HG02798 (cell line): Measurements from ENCODE around the gene PCYOX1L.
A peak's percentile ranks its signal among the peaks of the same experiment; 100 is the strongest.
"Not testable (repeated sequence)": the region's sequence is repeated elsewhere in the genome, so short reads cannot be mapped to it uniquely, and the experiment has no call there.

Source experiments
- ATAC-seq: cut with Tn5 transposase; IDR thresholded peaks from one replicate; pipeline ENCODE4 v1.9.1; 2021; ENCODE audit warnings: mild to moderate bottlenecking; ENCODE audit not compliant: unreplicated experiment, poor library complexity

PCYOX1L gene

GRCh38 chr5:149381261-149381985 lies 23.6 kb downstream of the PCYOX1L start:
- no peak for ATAC-seq

GRCh38 chr5:149381986-149382338 lies 24.1 kb downstream of the PCYOX1L start:
- peak; percentile 84 for ATAC-seq

- ATAC-seq: no peak
Measured at GRCh38 chr5:149382517-149383220, 24.8 kb downstream of the PCYOX1L start.

DNA sequence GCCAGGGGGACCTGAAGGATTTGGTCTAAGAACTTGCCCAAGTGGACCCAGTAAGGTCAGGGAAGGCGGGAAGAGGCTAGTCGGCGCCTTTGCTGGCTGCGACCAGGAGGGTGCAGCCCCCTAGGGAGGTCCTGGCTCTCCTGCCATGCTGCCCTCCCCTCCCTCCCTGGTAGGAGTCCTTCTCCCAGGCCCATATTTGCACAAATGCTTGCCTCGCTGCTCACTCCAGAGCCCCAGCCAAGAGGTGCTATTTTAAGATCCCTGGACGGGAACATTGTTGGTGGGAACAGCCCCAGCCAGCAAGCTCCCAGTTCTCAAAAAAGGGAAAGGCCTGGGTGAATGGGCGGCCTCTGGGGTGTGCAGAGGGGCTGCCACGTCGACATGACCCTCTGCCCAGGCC lies 25.6 kb downstream of the PCYOX1L start:
- ATAC-seq: no peak

- no peak for ATAC-seq
Measured at GRCh38 chr5:149386166-149386565, 28.3 kb downstream of the PCYOX1L start.

GRCh38 chr5:149387081-149387631 lies 29.3 kb downstream of the PCYOX1L start:
- no peak for ATAC-seq

GRCh38 chr5:149387982-149388381 lies 30.1 kb downstream of the PCYOX1L start:
- no peak for ATAC-seq

- no peak for ATAC-seq
Measured at GRCh38 chr5:149388498-149389190, 30.8 kb downstream of the PCYOX1L start.

GRCh38 chr5:149389552-149390495 lies 32.0 kb downstream of the PCYOX1L start:
- ATAC-seq: no peak

DNA sequence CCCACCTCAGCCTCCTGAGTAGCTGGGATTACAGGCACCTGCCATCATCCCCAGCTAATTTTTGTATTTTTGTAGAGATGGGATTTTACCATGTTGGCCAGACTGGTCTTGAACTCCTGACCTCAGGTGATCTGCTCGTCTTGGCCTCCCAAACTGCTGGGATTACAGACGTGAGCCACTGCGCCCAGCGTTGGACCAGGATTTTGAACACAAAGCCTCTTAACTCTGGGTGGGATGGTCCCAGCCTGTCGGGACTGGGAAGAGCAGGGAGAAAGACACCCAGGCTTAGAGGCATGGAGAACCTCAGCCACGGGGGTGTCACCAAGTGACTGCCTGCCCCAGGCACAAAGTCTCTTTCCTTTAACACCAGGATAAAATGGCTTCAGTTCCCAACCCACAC lies 33.2 kb downstream of the PCYOX1L start:
- ATAC-seq: not testable (repeated sequence)

DNA sequence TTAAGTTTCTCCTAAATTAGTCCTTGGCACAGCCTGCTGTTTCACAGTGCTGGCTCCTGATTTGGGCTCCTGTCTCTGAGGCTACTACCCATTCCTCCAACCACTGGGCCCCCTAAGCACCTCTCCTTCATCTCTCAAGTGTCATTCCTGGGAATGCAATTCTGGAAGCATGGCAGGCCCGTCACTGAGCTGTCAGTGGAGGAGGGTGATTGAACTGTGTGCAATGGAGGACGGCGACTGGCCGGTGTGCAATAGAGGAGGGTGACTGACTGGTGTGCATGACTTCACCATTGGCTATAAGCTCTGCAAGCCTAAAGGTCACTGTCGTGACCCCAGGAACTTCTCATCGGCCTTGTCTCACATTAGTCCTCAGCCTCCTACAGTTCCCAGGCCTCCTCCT lies 33.7 kb downstream of the PCYOX1L start:
- ATAC-seq: no peak

GRCh38 chr5:149392718-149393117 lies 34.9 kb downstream of the PCYOX1L start:
- no peak for ATAC-seq

DNA sequence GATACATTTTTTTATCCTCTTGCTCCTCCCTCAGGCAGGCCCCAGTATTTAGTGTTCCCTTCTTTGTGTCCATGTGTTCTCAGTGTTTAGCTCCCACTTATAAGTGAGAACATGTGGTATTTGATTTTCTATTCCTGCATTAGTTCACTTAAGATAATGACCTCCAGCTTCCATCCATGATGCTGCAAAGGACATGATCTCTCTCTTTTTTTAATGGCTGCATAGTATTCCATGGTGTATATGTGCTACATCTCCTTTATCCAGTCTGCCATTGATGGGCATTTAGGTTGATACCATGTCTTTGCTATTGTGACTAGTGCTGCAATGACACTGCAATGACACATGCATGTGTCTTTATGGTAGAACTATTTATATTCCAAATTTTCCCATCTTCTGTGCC lies 37.1 kb downstream of the PCYOX1L start:
- not testable (repeated sequence) for ATAC-seq

GRCh38 chr5:149397530-149397929 lies 39.7 kb downstream of the PCYOX1L start:
- no peak for ATAC-seq

GRCh38 chr5:149398747-149399266 lies 41.0 kb downstream of the PCYOX1L start:
- not testable (repeated sequence) for ATAC-seq

DNA sequence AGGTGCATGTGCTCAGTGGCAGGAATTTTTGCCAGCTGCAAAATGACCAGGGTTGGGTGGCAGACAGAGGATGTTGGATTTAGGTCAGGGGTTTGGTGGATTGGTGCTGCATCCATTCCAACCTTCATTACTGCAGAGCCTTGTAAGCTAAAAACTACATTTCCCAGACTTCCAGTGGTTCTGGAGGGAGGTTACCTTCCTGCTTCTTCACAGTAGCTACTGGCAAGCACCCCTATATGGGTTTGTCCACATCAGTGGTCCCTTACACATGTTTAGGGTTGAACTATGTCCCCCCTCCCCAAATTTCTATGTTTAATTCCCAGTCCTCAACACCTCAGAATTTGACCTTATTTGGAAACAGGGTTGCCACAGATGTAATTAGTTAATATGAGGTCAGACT lies 41.9 kb downstream of the PCYOX1L start:
- no peak for ATAC-seq

- ATAC-seq: no peak
Measured at GRCh38 chr5:149400304-149400703, 42.5 kb downstream of the PCYOX1L start.

DNA sequence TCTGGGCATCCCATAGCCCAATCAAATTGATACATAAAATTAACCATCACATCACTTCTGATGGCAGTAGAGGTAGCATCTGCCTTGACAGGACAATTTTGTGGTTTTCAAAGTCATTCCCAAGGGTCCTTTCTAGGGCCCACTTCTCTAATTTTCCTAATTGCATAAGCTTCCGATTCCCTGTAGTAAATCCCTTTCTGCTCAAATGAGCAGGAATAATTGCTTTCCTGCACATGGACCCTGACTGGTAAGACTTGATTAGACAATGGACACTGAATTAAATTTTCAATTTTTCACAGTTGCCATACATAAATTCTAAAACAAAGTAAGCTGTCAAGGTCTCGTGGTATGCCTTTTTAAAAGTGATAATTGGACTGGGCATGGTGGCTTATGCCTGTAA lies 43.2 kb downstream of the PCYOX1L start:
- no peak for ATAC-seq

DNA sequence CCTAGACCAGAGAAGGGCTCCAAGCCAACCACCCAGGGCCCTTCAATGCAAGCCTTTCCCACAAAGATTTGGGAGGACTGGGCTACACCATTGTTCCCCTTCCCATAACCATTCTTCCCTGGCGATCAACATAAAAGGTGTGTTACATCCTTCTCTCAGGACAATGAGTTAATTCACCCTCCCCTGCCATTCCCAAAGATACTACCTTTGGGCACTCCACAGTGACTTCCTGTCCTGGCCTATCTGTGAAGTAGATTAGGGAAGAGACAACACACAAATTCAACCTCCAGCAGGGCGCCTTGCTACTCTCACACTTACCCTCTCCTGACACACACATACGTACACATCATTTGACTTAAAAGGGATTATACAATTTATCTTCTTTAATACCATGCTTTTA lies 44.4 kb downstream of the PCYOX1L start:
- no peak for ATAC-seq
